ENCODE measurements around the gene LCE1E. TPM values are rescaled to one million over a fixed set of nuclear protein-coding genes. Genes with fewer than 3 reads are reported as not detected.

The LCE1E gene, protein sequence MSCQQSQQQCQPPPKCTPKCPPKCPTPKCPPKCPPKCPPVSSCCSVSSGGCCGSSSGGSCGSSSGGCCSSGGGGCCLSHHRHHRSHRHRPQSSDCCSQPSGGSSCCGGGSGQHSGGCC
- total RNA-seq: not detected

DNA sequence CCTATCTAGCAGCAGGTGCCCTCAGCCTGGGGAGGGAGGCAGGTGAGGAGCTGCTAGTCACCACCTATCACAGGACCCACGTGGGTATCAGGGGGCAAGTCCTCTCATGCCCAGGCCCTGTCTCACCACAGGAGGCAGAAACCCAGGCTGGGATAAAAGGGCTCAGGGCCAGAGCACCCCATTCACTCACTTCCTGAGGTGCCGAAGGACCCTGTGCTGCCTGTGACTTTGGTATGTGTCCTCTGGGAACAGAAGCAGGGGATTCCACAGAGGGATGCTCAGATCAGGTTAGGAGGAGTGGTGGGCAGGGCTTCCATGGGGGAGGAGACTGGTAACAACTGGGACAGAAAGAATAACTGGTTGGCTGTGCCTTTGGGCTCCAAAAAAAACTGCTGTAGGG lies at the start of gene LCE1E:
TSS of gene LCE1E (plus strand) at position 181 of the 400 bp plus-strand sequence. CDS start 1,043 bp downstream, outside the sequence.
- TF ChIP-seq POLR2A (IDR thresholded peaks at IDR 0.05): no peak
- TF ChIP-seq, protein P1, sequence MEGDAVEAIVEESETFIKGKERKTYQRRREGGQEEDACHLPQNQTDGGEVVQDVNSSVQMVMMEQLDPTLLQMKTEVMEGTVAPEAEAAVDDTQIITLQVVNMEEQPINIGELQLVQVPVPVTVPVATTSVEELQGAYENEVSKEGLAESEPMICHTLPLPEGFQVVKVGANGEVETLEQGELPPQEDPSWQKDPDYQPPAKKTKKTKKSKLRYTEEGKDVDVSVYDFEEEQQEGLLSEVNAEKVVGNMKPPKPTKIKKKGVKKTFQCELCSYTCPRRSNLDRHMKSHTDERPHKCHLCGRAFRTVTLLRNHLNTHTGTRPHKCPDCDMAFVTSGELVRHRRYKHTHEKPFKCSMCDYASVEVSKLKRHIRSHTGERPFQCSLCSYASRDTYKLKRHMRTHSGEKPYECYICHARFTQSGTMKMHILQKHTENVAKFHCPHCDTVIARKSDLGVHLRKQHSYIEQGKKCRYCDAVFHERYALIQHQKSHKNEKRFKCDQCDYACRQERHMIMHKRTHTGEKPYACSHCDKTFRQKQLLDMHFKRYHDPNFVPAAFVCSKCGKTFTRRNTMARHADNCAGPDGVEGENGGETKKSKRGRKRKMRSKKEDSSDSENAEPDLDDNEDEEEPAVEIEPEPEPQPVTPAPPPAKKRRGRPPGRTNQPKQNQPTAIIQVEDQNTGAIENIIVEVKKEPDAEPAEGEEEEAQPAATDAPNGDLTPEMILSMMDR (IDR thresholded peaks at IDR 0.05 in 4 of 5, conservative IDR thresholded peaks at IDR 0.05 in 1 of 5): no peak
- in situ Hi-C loops (cut with MboI; ENCODE audit: low sequenced_read_pairs in 4 of 4) (no loop called here), intact Hi-C loops (cut with DNase I; ENCODE audit: low total_unique reads) (no loop called here)
- Histone ChIP-seq H3K27me3 (no peaks in the 10 kb centered on the region), H3K4me1 (no peaks in the 10 kb centered on the region), H3K9me3 (no peaks in the 10 kb centered on the region), H3K4me3 (no peak within 1 kb of the TSS), H3K36me3 (no peaks in the 10 kb centered on the region), H3K27ac (no peak within 1 kb of the TSS)
- ATAC-seq: no peak
- DNase-seq: no peak

DNA sequence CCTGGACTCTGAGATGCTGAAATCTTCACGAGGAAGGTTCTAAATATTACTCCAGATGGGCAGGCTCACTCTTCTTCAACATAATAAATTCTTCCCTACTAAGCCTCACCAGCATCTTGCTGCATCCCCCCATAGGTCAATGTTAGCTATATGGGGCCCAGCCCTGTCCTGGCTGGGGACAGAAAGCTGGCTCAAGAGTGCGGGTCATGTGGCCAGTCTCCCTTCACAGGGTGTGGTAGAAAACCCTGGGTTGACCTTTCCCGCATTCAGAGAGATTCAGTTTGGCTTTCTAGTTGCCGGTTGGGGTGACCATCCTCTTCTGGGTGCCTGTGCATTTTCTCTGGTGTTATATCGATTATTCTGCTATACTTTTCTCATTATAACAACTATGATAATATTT lies 48.1 kb upstream of the LCE1E start:
- in situ Hi-C loops (cut with MboI; ENCODE audit: low sequenced_read_pairs in 4 of 4) (no loop called here), intact Hi-C loops (cut with DNase I; ENCODE audit: low total_unique reads) (no loop called here)
- H3K4me3 ChIP-seq: no peak overlapping the region
- no peaks in the 10 kb centered on the region for H3K36me3 ChIP-seq
- H3K4me1 ChIP-seq: no peaks in the 10 kb centered on the region
- H3K27me3 ChIP-seq: no peaks in the 10 kb centered on the region
- H3K9me3 ChIP-seq: no peaks in the 10 kb centered on the region
- DNase-seq: no peak
- H3K27ac ChIP-seq: no peak overlapping the region
- TF ChIP-seq, protein P1 (IDR thresholded peaks at IDR 0.05 in 4 of 5, conservative IDR thresholded peaks at IDR 0.05 in 1 of 5): no peak
- TF ChIP-seq POLR2A (IDR thresholded peaks at IDR 0.05): no peak
- no peak for ATAC-seq

DNA sequence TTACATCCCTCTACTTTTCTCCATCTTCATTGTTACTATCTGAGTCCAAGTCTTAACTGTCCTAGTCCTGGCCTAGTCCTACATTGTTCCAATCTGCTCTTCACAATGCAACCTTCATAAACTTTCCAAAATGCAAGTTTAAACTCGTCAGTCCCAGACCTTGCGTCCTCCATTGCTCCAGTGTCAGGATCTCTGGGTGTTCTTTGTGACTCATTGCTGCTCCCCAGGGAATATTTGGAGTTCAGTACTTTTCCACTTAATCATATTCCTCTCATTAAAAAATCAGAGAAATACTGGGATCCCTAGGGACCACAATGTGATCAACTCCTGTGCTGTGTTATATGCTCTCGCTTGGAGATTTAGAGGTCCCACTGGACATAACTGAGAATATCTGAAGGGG lies 46.2 kb upstream of the LCE1E start:
- H3K27ac ChIP-seq: no peak overlapping the region
- DNase-seq (no peak), ATAC-seq (no peak)
- no peaks in the 10 kb centered on the region for H3K9me3 ChIP-seq
- no peaks in the 10 kb centered on the region for H3K27me3 ChIP-seq
- H3K4me1 ChIP-seq: no peaks in the 10 kb centered on the region
- TF ChIP-seq POLR2A (IDR thresholded peaks at IDR 0.05): no peak
- TF ChIP-seq, protein P1 (IDR thresholded peaks at IDR 0.05 in 4 of 5, conservative IDR thresholded peaks at IDR 0.05 in 1 of 5): no peak
- H3K4me3 ChIP-seq: no peak overlapping the region
- intact Hi-C loops (cut with DNase I; ENCODE audit: low total_unique reads): no loop called here
- in situ Hi-C loops (cut with MboI; ENCODE audit: low sequenced_read_pairs in 4 of 4): no loop called here
- no peaks in the 10 kb centered on the region for H3K36me3 ChIP-seq

DNA sequence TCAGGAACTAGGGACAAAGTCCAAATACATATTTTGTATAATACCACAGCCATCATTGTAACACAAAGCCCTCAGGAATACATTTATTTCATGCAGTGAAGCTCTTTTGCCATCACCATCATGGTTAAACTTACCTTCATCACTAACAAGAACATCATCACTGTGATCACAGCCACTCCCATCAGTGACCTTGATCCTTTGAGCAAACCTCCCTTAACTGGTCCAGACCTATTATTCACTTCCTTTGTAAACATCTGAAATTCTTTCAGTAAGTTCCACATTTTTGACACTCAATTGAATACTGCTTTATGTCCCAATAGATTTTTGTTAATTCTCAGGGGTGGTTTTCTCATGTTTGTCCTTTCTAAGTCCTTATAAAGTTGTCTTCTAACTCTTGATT lies 44.4 kb upstream of the LCE1E start:
- TF ChIP-seq, protein P1 (IDR thresholded peaks at IDR 0.05 in 4 of 5, conservative IDR thresholded peaks at IDR 0.05 in 1 of 5): no peak
- no peak for TF ChIP-seq POLR2A (IDR thresholded peaks at IDR 0.05)
- no peak overlapping the region for H3K4me3 ChIP-seq
- ATAC-seq: no peak
- no peaks in the 10 kb centered on the region for H3K27me3 ChIP-seq
- no peaks in the 10 kb centered on the region for H3K9me3 ChIP-seq
- intact Hi-C loops (cut with DNase I; ENCODE audit: low total_unique reads) (no loop called here), in situ Hi-C loops (cut with MboI; ENCODE audit: low sequenced_read_pairs in 4 of 4) (no loop called here)
- H3K4me1 ChIP-seq: no peaks in the 10 kb centered on the region
- DNase-seq: no peak
- H3K27ac ChIP-seq: no peak overlapping the region
- no peaks in the 10 kb centered on the region for H3K36me3 ChIP-seq

Data from gastrocnemius medialis (tissue), 4 donors.